Epidermal melanocyte (primary cell): Measurements from ENCODE around the gene MECR.

Experiments
- DNase-seq: peaks from one replicate; pipeline ENCODE4 v3.0.0; 2011; ENCODE audit warnings: low spot score; ENCODE audit not compliant: insufficient read length

Gene MECR

DNA sequence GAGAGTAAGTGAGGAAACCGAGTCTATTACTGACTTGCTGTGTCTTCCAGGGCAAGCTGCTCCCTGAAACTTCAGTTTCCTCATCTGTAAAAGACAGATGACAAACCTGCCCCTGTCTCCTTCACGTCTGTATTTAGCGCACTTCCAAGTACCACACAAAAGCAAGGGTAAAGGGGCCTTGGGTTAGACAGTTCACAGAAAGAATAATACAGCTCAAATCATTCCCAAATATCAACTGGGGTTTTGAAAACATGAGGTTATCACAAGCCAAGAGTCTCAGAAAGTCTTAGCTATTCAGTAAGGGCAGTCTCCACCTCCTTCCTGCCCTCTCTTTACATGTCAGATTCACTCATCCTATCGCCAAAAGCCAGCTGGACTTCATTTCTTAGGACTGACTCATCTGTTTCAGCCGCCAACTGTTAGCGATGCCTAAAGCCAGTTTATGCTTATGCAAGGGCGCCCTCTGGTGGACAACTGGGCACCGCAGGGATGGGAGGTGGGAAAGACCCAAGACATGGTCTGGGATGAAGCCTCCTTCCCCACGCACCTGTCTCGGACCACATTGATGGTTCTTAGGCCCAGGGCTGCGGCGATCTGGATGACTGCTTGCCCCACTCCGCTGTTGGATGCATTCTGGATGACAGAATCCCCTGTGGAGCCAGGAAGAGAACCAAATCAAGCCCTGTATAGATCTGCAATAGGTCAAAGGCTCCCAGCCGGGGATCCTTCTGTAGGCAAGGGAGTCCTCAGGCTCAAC lies 28.0 kb downstream of the MECR start:
- DNase-seq = peak; percentile 99

- no peak for DNase-seq
These were observed 28.7 kb downstream of the MECR start for GRCh38 chr1:29202053-29202452.

- no peak for DNase-seq
These were observed 29.1 kb downstream of the MECR start for GRCh38 chr1:29201595-29202051.

- no peak for DNase-seq
These were observed 29.7 kb downstream of the MECR start for GRCh38 chr1:29200906-29201594.

GRCh38 chr1:29197993-29198392 lies 32.7 kb downstream of the MECR start:
- DNase-seq = no peak

DNA sequence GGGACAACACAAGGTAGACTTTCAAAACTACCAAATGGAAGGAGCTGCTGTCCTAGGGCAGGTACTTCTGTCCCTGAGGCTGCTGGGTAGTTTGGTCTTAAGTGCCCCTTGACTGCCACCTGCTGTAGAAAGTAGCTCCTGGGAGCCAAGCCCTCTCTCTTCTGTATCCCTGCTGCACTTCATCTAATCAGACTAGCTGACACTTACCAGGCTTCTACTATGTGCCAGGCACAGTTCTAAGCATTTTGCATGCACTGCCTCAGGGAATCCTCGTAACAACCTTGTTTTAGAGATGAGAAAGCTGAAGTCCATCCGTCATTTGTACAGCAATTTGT lies 33.2 kb downstream of the MECR start:
- no peak for DNase-seq

DNA sequence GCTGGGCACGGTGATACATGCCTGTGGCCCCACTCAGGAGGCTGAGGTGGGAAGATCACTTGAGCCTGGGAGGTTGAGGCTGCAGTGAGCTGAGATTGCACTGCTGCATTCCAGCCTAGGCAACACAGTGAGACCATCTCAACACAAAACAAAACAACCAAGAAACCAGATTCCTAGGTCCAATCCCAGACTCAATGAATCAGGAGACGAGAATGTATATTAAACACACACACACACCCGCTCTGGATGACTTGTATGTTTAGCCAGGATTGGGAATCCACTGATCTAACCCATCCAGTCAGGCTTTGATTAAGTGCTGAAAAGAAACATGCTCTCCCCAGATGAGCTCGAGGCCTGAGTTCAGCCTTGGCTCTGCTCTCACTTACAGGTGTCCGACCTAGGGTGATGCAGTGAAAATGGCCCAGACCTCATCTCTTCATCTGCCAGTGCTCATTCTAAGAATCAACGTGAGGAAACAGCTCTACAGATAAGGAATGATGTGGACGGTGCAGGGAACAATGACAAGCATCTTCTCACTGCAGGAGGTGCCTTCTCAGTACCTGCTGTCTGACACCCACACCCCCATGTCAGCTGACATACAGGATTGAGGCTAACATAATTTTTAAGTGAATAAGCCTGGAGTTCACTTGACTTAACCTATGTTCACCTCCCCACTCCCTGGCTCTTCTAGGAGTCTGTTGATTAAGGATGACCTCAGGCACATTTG lies 33.7 kb downstream of the MECR start:
- no peak for DNase-seq

- no peak for DNase-seq
These were observed 34.8 kb downstream of the MECR start for GRCh38 chr1:29195881-29196291.

GRCh38 chr1:29193879-29194455 lies 36.8 kb downstream of the MECR start:
- no peak for DNase-seq

- no peak for DNase-seq
These were observed 40.0 kb downstream of the MECR start for GRCh38 chr1:29190718-29191117.

- DNase-seq = no peak
These were observed 44.0 kb downstream of the MECR start for GRCh38 chr1:29186707-29187106.

DNA sequence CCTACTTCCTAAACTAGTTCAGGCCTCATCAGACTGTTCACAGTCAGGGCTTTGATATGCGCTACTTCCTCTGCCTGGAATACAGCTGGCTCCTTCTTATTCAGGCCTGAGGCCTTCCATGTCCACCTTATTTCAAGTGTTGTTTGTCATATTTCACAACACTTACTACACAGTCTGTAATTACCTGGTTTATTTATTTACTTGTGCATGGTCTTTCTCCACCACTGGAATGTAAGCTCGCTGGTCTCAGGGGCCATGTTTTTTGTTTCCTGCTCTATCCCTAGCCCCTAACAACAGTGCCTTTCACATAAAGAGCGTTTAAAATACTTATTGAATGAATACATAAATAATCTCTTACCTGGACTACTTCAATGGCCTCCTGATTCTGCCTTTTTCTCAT lies 44.5 kb downstream of the MECR start:
- DNase-seq = no peak

DNA sequence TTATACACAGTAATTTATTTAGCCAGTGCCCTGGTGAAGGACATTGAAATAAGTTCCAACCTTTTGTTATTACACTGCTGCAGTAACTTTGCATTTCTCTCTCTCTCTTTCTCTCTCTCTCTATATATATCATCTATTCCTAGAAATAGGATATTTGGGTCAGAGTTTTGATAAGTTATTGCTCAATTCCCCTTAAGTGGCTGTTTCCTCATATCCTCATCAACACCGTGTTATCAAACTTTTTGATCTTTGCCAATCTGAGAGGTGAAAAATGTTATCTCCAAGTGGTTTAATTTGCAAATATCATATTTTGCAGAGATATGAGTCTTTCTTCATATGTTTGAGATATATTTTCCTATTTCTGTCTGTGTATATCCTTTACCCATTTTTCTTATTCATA lies 47.4 kb downstream of the MECR start:
- DNase-seq = no peak

DNA sequence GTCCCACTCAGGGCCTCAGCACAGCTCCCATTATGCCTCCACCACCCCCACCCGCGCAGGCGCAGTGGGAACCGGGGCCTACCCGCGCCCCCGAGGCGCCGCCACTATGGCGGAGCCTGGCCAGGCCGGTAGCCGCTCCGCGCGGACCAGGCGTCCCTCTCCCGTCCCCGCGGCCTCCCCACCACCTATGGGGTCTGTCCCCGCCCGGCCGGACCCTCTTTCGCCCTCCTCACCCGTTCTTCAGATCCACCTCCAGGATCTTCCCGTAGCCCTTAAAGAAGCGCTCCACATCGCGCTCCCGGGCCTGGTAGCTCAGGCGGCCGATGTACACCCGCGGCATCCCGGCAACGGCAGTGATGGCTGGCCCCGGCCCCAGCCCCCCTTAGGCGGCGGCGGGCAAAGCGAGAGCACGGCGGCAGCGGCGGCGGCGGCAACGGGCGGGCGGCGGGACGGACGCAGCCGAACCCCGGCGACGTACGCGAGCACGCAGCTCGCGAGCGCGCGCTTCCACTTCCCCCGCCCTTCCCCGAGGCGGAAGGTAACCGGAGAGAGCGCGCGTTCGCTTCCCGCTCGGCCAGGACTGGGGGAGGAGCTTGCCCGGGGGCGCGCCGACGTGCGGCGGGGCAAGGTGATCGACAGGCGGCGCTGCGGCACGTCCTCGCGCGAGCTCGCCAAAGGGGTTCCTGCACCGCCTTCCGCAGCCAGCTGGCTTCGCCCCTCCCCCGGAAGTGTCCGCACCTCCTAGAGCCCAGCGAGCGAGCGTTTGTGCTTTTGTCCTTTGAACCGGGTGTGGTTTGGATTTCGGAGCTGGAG lies 49.1 kb downstream of the MECR start, which contains the start of gene SRSF4:
TSS of gene SRSF4 (minus strand) at position 488 of the 813 bp plus-strand sequence. CDS start at position 340, 148 bp downstream.
- peak; percentile 97 for DNase-seq

- DNase-seq = no peak
These were observed 50.0 kb downstream of the MECR start for GRCh38 chr1:29180497-29181412.

GRCh38 chr1:29179641-29180184 lies 51.0 kb downstream of the MECR start:
- DNase-seq = no peak

DNA sequence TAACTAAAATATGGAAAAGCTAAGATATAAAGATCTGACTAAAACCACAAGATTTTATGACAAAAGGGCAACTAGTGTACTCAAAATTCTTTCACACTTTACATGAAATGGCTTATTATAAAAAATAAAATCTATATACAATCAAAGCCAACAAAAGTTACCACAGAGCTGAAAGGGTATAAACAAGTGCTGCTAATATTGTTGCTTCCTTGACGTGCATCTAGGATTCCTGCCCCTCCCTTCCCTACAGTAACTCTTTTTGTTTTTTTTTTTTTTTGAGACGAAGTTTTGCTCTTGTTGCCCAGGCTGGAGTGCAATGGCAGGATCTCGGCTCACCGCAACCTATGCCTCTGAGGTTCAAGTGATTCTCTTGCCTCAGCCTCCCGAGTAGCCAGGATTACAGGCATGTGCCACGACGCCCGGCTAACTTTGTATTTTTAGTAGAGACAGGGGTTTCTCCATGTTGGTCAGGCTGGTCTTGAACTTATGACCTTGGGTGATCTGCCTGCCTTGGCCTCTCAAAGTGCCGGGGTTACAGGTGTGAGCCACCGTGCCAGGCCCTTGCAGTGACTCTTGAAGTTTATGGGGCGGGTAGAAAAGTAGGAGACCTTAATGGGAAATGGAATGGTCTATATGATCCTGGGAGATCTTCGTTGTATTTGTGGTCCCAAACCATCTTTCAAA lies 53.6 kb downstream of the MECR start:
- DNase-seq = no peak

GRCh38 chr1:29176576-29176975 lies 54.2 kb downstream of the MECR start:
- DNase-seq = no peak

- DNase-seq = no peak
These were observed 58.3 kb downstream of the MECR start for GRCh38 chr1:29172415-29172939.
